Panc1 (cell line): ENCODE measurements around the gene FAM78A.

ENCODE experiments used
- POLR2AphosphoS5 ChIP-seq: IDR thresholded peaks from 2 replicates; pipeline ENCODE4 v1.6.1; 2012; ENCODE audit warnings: mild to moderate bottlenecking, low read depth, low read length, moderate library complexity
- TF ChIP-seq, protein P1 (sequence below): fragments of 450-650 bp; IDR thresholded peaks from 2 replicates; pipeline ENCODE4 v1.5.1; 2017; ENCODE audit warnings: mild to moderate bottlenecking
- TF ChIP-seq, protein P2 (sequence below), 2 experiments: IDR thresholded peaks; 2 replicates each; pipeline ENCODE4 v1.6.1; 2011 to 2012; ENCODE audit warnings: low read depth in 2 of 2, control low read depth in 1 of 2, low read length in 1 of 2, mild to moderate bottlenecking in 1 of 2, moderate library complexity in 1 of 2; ENCODE audit not compliant: insufficient read depth in 1 of 2

DNA sequence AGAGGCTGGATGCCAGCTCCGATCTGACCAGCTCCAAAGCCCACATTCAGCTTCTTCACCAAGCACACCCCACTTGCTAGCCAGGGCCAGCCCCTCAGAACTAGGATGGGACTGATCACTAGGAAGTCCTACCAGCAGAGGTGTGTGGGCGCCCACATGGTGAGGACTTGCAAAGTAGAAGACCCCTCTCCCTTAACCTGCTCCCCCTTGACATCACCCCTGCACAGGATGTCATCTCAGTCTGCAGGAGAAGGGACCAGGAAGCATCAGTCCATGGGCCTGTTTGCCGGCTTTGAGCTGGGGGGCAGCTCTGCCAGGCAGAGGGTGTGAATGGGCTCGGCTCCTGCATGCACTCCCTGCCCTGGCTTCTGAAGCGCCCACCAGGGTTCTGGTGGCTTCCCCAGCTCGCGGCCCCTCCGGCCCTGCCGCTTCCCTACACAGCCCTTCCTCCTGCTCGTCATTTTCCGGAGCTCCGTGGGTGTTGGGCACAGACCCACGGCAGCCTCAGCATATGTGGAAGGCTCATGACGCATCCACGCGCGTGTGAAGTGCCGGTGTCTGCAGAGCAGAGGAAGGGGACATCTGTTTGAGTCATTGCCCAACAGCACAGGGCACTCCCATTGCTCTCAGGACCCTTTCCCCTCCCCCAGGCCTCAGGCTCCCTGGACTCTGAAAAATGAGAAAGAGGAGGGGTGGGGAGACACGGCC is 3.7 kb upstream of the FAM78A start:
- TF ChIP-seq, protein P1, sequence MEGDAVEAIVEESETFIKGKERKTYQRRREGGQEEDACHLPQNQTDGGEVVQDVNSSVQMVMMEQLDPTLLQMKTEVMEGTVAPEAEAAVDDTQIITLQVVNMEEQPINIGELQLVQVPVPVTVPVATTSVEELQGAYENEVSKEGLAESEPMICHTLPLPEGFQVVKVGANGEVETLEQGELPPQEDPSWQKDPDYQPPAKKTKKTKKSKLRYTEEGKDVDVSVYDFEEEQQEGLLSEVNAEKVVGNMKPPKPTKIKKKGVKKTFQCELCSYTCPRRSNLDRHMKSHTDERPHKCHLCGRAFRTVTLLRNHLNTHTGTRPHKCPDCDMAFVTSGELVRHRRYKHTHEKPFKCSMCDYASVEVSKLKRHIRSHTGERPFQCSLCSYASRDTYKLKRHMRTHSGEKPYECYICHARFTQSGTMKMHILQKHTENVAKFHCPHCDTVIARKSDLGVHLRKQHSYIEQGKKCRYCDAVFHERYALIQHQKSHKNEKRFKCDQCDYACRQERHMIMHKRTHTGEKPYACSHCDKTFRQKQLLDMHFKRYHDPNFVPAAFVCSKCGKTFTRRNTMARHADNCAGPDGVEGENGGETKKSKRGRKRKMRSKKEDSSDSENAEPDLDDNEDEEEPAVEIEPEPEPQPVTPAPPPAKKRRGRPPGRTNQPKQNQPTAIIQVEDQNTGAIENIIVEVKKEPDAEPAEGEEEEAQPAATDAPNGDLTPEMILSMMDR = no peak
- TF ChIP-seq, protein P2, sequence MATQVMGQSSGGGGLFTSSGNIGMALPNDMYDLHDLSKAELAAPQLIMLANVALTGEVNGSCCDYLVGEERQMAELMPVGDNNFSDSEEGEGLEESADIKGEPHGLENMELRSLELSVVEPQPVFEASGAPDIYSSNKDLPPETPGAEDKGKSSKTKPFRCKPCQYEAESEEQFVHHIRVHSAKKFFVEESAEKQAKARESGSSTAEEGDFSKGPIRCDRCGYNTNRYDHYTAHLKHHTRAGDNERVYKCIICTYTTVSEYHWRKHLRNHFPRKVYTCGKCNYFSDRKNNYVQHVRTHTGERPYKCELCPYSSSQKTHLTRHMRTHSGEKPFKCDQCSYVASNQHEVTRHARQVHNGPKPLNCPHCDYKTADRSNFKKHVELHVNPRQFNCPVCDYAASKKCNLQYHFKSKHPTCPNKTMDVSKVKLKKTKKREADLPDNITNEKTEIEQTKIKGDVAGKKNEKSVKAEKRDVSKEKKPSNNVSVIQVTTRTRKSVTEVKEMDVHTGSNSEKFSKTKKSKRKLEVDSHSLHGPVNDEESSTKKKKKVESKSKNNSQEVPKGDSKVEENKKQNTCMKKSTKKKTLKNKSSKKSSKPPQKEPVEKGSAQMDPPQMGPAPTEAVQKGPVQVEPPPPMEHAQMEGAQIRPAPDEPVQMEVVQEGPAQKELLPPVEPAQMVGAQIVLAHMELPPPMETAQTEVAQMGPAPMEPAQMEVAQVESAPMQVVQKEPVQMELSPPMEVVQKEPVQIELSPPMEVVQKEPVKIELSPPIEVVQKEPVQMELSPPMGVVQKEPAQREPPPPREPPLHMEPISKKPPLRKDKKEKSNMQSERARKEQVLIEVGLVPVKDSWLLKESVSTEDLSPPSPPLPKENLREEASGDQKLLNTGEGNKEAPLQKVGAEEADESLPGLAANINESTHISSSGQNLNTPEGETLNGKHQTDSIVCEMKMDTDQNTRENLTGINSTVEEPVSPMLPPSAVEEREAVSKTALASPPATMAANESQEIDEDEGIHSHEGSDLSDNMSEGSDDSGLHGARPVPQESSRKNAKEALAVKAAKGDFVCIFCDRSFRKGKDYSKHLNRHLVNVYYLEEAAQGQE (IDR thresholded peaks at IDR 0.05; ENCODE audit: insufficient read depth in 1 of 2, low read depth in 2 of 2, low read length in 1 of 2) = no peak
- TF ChIP-seq POLR2AphosphoS5 = no peak
